ENCODE data around the gene IQCH.

DNA sequence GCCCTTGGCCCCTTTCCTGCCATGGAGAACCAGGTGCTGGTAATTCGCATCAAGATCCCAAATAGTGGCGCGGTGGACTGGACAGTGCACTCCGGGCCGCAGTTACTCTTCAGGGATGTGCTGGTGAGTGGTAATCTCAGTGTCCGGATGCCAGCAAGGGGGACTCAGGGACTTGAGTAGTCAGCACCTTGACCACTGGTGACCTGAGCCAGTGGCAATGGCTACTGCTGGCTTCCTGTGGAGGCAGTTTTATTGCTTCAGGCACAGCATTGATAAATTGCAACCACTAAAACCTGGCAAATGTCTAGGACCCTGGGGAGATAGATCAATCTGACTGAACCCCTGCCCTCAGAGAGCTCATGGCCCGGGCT is 288.7 kb downstream of the IQCH start:
- TF ChIP-seq POLR2A (IDR thresholded peaks at IDR 0.05): no peak
- TF ChIP-seq, protein P1, sequence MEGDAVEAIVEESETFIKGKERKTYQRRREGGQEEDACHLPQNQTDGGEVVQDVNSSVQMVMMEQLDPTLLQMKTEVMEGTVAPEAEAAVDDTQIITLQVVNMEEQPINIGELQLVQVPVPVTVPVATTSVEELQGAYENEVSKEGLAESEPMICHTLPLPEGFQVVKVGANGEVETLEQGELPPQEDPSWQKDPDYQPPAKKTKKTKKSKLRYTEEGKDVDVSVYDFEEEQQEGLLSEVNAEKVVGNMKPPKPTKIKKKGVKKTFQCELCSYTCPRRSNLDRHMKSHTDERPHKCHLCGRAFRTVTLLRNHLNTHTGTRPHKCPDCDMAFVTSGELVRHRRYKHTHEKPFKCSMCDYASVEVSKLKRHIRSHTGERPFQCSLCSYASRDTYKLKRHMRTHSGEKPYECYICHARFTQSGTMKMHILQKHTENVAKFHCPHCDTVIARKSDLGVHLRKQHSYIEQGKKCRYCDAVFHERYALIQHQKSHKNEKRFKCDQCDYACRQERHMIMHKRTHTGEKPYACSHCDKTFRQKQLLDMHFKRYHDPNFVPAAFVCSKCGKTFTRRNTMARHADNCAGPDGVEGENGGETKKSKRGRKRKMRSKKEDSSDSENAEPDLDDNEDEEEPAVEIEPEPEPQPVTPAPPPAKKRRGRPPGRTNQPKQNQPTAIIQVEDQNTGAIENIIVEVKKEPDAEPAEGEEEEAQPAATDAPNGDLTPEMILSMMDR (IDR thresholded peaks at IDR 0.05): no peak

Data from body of pancreas (tissue), 4 donors.